Endothelial cell (in vitro differentiated cells): Measurements from ENCODE around the gene MR1. TPM values are rescaled to one million over a fixed set of nuclear protein-coding genes. Genes with fewer than 3 reads are reported as not detected.

ENCODE experiments used
- DNase-seq: peaks from one replicate; pipeline ENCODE4 v3.0.0; 2021; ENCODE audit warnings: low spot score
- H3K27ac Mint-ChIP-seq: one replicate; pipeline ENCODE4 v1.8.0; 2021; ENCODE audit warnings: mixed read lengths, inconsistent platforms; ENCODE audit not compliant: unreplicated experiment
- H3K27me3 Mint-ChIP-seq: one replicate; pipeline ENCODE4 v1.8.0; 2021; ENCODE audit warnings: mild to moderate bottlenecking, moderate library complexity, mixed read lengths, inconsistent platforms; ENCODE audit not compliant: unreplicated experiment
- H3K36me3 Mint-ChIP-seq: one replicate; pipeline ENCODE4 v1.8.0; 2021; ENCODE audit warnings: mild to moderate bottlenecking, low read depth, mixed read lengths, inconsistent platforms; ENCODE audit not compliant: unreplicated experiment
- H3K4me1 Mint-ChIP-seq: one replicate; pipeline ENCODE4 v1.8.0; 2021; ENCODE audit warnings: mild to moderate bottlenecking, mixed read lengths, inconsistent platforms; ENCODE audit not compliant: unreplicated experiment
- H3K4me3 Mint-ChIP-seq: one replicate; pipeline ENCODE4 v1.8.0; 2021; ENCODE audit warnings: mild to moderate bottlenecking, mixed read lengths, inconsistent platforms; ENCODE audit not compliant: unreplicated experiment
- H3K9me3 Mint-ChIP-seq: one replicate; pipeline ENCODE4 v1.8.0; 2021; ENCODE audit warnings: mixed read lengths, inconsistent platforms; ENCODE audit not compliant: unreplicated experiment
- CTCF ChIP-seq: fragments of 200-600 bp; sonication (generic); IDR thresholded peaks from one replicate; pipeline ENCODE4 v1.5.0; 2021; ENCODE audit warnings: antibody characterized with exemption; ENCODE audit not compliant: unreplicated experiment
- total RNA-seq: library from RNA; stranded (reverse); fragmentation: NEBNext Ultra II Directional; extraction: Animal tissue kit (Norgen Biotek cat#: 25700); gene quantifications from one replicate; pipeline ENCODE4 v1.2.1, GENCODE V29; 2021; ENCODE audit not compliant: unreplicated experiment

Gene MR1
- total RNA-seq, 1 donor from 2014 or later = 0.67 TPM

DNA sequence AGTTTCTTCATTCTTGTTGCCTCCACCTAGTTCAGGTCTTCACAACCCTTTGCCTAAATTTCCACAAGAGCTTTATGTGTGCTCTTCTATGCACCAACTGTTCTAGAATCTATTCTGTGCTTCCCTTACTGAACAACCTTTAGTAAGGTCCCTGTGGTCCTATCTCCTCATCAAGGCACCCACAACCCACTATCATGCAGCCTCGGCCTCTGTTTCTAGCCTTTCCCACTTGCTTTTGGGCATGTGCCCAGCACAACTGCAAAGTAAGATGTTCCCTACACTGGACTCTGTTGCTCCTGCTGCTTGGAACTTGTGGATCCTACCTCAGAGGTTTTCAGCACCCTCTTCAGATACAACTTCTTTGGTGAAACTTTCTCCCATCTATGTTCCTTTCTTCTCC is 52.3 kb downstream of the MR1 start:
- Mint-ChIP-seq H3K4me1 (peaks cover 10% of the 10 kb centered on the region), H3K4me3 (no peak overlapping the region), H3K27me3 (peaks cover 21% of the 10 kb centered on the region), H3K27ac (no peak overlapping the region), H3K9me3 (no peaks in the 10 kb centered on the region), H3K36me3 (peaks cover 7% of the 10 kb centered on the region)
- DNase-seq = no peak
- no peak for TF ChIP-seq CTCF

DNA sequence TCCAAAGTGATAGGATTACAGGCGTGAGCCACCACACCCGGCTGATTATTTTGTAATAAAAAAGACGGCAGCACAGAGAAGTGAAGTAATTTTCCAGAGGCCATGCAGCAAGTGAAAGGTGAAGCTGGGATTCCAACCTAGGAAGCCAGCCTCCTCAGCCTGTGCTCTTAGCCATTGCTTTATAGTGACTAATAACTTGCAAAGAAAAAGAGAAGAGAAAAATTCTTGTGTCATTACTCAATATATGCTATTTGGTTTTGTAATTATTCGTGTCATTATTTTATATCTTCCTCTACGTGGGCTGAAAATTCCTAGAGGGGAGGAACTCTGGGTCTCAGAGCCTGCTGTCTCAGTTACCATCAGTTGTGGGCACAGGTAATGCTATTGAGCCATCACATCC is 53.1 kb downstream of the MR1 start:
- H3K4me3 Mint-ChIP-seq = no peak overlapping the region
- no peak overlapping the region for H3K27ac Mint-ChIP-seq
- no peak for DNase-seq
- H3K36me3 Mint-ChIP-seq = peaks cover 8% of the 10 kb centered on the region
- H3K9me3 Mint-ChIP-seq = no peaks in the 10 kb centered on the region
- no peak for TF ChIP-seq CTCF
- H3K27me3 Mint-ChIP-seq = peaks cover 23% of the 10 kb centered on the region
- peaks cover 17% of the 10 kb centered on the region for H3K4me1 Mint-ChIP-seq

DNA sequence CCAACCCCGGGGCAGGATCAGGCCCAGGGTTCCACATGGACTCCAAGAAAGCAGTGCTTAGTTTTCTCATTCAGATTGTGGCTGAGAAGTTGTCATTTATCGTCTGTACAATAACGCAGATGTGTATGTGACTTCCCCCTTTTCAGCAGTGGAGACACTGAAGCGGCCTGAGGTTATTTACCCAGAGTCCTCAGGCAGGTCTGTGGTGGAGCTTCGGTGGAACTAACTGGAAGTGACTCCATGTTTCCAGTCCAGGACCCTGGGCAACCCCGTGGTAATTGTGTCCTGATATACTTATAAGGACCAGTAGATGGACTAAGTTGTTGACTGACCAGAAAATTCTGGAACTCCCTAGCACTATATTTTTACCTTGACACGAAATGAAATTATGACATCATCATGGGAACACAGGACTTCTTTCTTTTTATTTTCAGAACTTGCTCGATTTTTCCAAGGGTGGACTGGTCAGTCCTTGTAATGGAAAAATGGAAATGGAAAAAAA is 53.7 kb downstream of the MR1 start:
- TF ChIP-seq CTCF = no peak
- no peak for DNase-seq
- Mint-ChIP-seq H3K27me3 (peaks cover 23% of the 10 kb centered on the region), H3K27ac (peak overlapping the region; percentile 37), H3K4me3 (peak overlapping the region; percentile 86), H3K9me3 (no peaks in the 10 kb centered on the region), H3K36me3 (peaks cover 10% of the 10 kb centered on the region), H3K4me1 (peaks cover 19% of the 10 kb centered on the region)

- DNase-seq = peak; percentile 98
- Mint-ChIP-seq H3K27ac (peak within 1 kb of the TSS; percentile 99), H3K36me3 (peaks cover 10% of the 10 kb centered on the region), H3K4me1 (peaks cover 27% of the 10 kb centered on the region), H3K4me3 (peak within 1 kb of the TSS; percentile 100), H3K9me3 (no peaks in the 10 kb centered on the region), H3K27me3 (peaks cover 23% of the 10 kb centered on the region)
- no peak for TF ChIP-seq CTCF
Observed at GRCh38 chr1:181088079-181089016, 54.6 kb downstream of the MR1 start, which contains the start of gene IER5. Gene IER5, plus strand, starts transcription at chr1:181088700. Its CDS starts 203 bp downstream, at chr1:181088903.
